HG03565 (cell line): ENCODE results near the gene TRIM42.

Source experiments
- ATAC-seq: cut with Tn5 transposase; IDR thresholded peaks from one replicate; pipeline ENCODE4 v1.9.1; 2021; ENCODE audit warnings: mild to moderate bottlenecking, moderate library complexity; ENCODE audit not compliant: unreplicated experiment

The TRIM42 gene

GRCh38 chr3:140709751-140710150 lies 31.9 kb downstream of the TRIM42 start:
- ATAC-seq, result no peak

GRCh38 chr3:140710711-140711389 lies 33.0 kb downstream of the TRIM42 start:
- ATAC-seq, result no peak

- no peak for ATAC-seq
These were observed 33.6 kb downstream of the TRIM42 start for GRCh38 chr3:140711390-140712035.

- ATAC-seq, result no peak
These were observed 34.4 kb downstream of the TRIM42 start for GRCh38 chr3:140712301-140712700.

- no peak for ATAC-seq
These were observed 37.2 kb downstream of the TRIM42 start for GRCh38 chr3:140715035-140715434.

GRCh38 chr3:140717921-140718320 lies 40.1 kb downstream of the TRIM42 start:
- no peak for ATAC-seq

GRCh38 chr3:140719841-140720614 lies 42.2 kb downstream of the TRIM42 start:
- ATAC-seq, result no peak

GRCh38 chr3:140723576-140723975 lies 45.7 kb downstream of the TRIM42 start:
- no peak for ATAC-seq

- peak; percentile 65 for ATAC-seq
These were observed 47.3 kb downstream of the TRIM42 start for GRCh38 chr3:140724856-140725812.

GRCh38 chr3:140726066-140726465 lies 48.2 kb downstream of the TRIM42 start:
- ATAC-seq, result no peak

GRCh38 chr3:140727886-140728285 lies 50.0 kb downstream of the TRIM42 start:
- ATAC-seq, result no peak

- peak; percentile 78 for ATAC-seq
These were observed 53.7 kb downstream of the TRIM42 start for GRCh38 chr3:140731440-140732119.

GRCh38 chr3:140733623-140734022 lies 55.8 kb downstream of the TRIM42 start:
- ATAC-seq, result no peak

- ATAC-seq, result no peak
These were observed 59.1 kb downstream of the TRIM42 start for GRCh38 chr3:140736863-140737460.

- no peak for ATAC-seq
These were observed 64.3 kb downstream of the TRIM42 start for GRCh38 chr3:140742116-140742515.

- ATAC-seq, result no peak
These were observed 70.3 kb downstream of the TRIM42 start for GRCh38 chr3:140748171-140748570.

GRCh38 chr3:140748903-140749302 lies 71.0 kb downstream of the TRIM42 start:
- no peak for ATAC-seq
